H9 (cell line): ENCODE data around the gene PTPN3. TPM values are rescaled to one million over a fixed set of nuclear protein-coding genes. Genes with fewer than 3 reads are reported as not detected.
"Not testable (repeated sequence)": the region's sequence is repeated elsewhere in the genome, so short reads cannot be mapped to it uniquely, and the experiment has no call there.

Source experiments
- DNase-seq: peaks from one replicate; pipeline ENCODE4 v3.0.0-alpha.2; 2017
- H2AFZ ChIP-seq: one replicate; pipeline ENCODE4 v1.6.1; 2013; ENCODE audit warnings: mild to moderate bottlenecking, low read length, control low read depth, moderate library complexity
- H2AK5ac ChIP-seq: 2 replicates; pipeline ENCODE4 v1.6.1; 2013; ENCODE audit warnings: low read length, control low read depth, mixed read lengths; ENCODE audit not compliant: insufficient read length
- H2BK120ac ChIP-seq: one replicate; pipeline ENCODE4 v1.6.1; 2013; ENCODE audit warnings: low read depth, mild to moderate bottlenecking, low read length, control low read depth, inconsistent platforms; ENCODE audit not compliant: poor library complexity, severe bottlenecking
- H2BK12ac ChIP-seq: 2 replicates; pipeline ENCODE4 v1.6.1; 2013; ENCODE audit warnings: low read length, control low read depth, mixed read lengths, low read depth; ENCODE audit not compliant: insufficient read length
- H2BK15ac ChIP-seq: 2 replicates; pipeline ENCODE4 v1.6.1; 2013; ENCODE audit warnings: low read depth, low read length, control low read depth
- H2BK20ac ChIP-seq: one replicate; pipeline ENCODE4 v1.6.1; 2013; ENCODE audit warnings: low read depth, mild to moderate bottlenecking, low read length, control low read depth, inconsistent platforms; ENCODE audit not compliant: poor library complexity, severe bottlenecking
- H2BK5ac ChIP-seq: 2 replicates; pipeline ENCODE4 v1.6.1; 2013; ENCODE audit warnings: low read length, control low read depth, mixed read lengths; ENCODE audit not compliant: insufficient read length
- H3K14ac ChIP-seq: 2 replicates; pipeline ENCODE4 v1.6.1; 2013; ENCODE audit warnings: low read length, control low read depth; ENCODE audit not compliant: insufficient read depth
- H3K18ac ChIP-seq: 2 replicates; pipeline ENCODE4 v1.6.1; 2013; ENCODE audit warnings: low read depth, mild to moderate bottlenecking, mixed read lengths, low read length, control low read depth; ENCODE audit not compliant: insufficient read length
- H3K23ac ChIP-seq: 2 replicates; pipeline ENCODE4 v1.6.1; 2013; ENCODE audit warnings: low read length, control low read depth, mixed read lengths, low read depth; ENCODE audit not compliant: insufficient read length
- H3K23me2 ChIP-seq: 2 replicates; pipeline ENCODE4 v1.6.1; 2013; ENCODE audit warnings: low read depth, mild to moderate bottlenecking, mixed read lengths, low read length, control low read depth; ENCODE audit not compliant: insufficient read length, poor library complexity, severe bottlenecking
- H3K27ac ChIP-seq: 2 replicates; pipeline ENCODE4 v1.5.1; 2013; ENCODE audit warnings: low read length, control low read depth, mixed read lengths, low read depth; ENCODE audit not compliant: insufficient read length
- H3K27me3 ChIP-seq: 2 replicates; pipeline ENCODE4 v1.6.1; 2013; ENCODE audit warnings: low read length, control low read depth, inconsistent platforms; ENCODE audit not compliant: insufficient read depth
- H3K4ac ChIP-seq: 2 replicates; pipeline ENCODE4 v1.6.1; 2013; ENCODE audit warnings: low read depth, mild to moderate bottlenecking, control low read depth, inconsistent platforms, low read length, moderate library complexity
- H3K4me1 ChIP-seq: 2 replicates; pipeline ENCODE4 v1.6.1; 2013; ENCODE audit warnings: low read length, control low read depth, inconsistent platforms; ENCODE audit not compliant: insufficient read depth
- H3K4me2 ChIP-seq: 2 replicates; pipeline ENCODE4 v1.6.1; 2013; ENCODE audit warnings: low read length, control low read depth, mixed read lengths; ENCODE audit not compliant: insufficient read length, insufficient read depth
- H3K56ac ChIP-seq: 2 replicates; pipeline ENCODE4 v1.6.1; 2013; ENCODE audit warnings: low read depth, mild to moderate bottlenecking, mixed read lengths, low read length, control low read depth; ENCODE audit not compliant: insufficient read length
- H3K79me1 ChIP-seq: 2 replicates; pipeline ENCODE4 v1.6.1; 2013; ENCODE audit warnings: low read depth, mild to moderate bottlenecking, moderate library complexity, low read length, control low read depth, inconsistent platforms; ENCODE audit not compliant: insufficient read depth, poor library complexity, severe bottlenecking
- H3K79me2 ChIP-seq: 2 replicates; pipeline ENCODE4 v1.6.1; 2013; ENCODE audit warnings: low read length, control low read depth, inconsistent platforms; ENCODE audit not compliant: insufficient read depth
- H3K9ac ChIP-seq: 2 replicates; pipeline ENCODE4 v1.6.1; 2013; ENCODE audit warnings: low read length, control low read depth, mixed read lengths; ENCODE audit not compliant: insufficient read length; ENCODE audit errors: extremely low read depth
- H3K9me3 ChIP-seq: one replicate; pipeline ENCODE4 v1.6.1; 2013; ENCODE audit warnings: low read depth, low read length, inconsistent platforms; ENCODE audit not compliant: control insufficient read depth
- H3T11ph ChIP-seq: one replicate; pipeline ENCODE4 v1.6.1; 2013; ENCODE audit warnings: mild to moderate bottlenecking, low read length, control low read depth, inconsistent platforms
- H4K20me1 ChIP-seq: one replicate; pipeline ENCODE4 v1.6.1; 2013; ENCODE audit not compliant: control insufficient read depth, insufficient read length, insufficient read depth
- H4K5ac ChIP-seq: 2 replicates; pipeline ENCODE4 v1.6.1; 2013; ENCODE audit warnings: low read depth, mild to moderate bottlenecking, mixed read lengths, low read length, control low read depth; ENCODE audit not compliant: insufficient read length
- H4K8ac ChIP-seq: replicated peaks from 2 replicates; pipeline ENCODE4 v1.6.1; 2013; ENCODE audit warnings: low read length, control low read depth, mixed read lengths, low read depth; ENCODE audit not compliant: insufficient read length
- H4K91ac ChIP-seq: 2 replicates; pipeline ENCODE4 v1.6.1; 2013; ENCODE audit warnings: low read depth, mild to moderate bottlenecking, moderate library complexity, mixed read lengths, low read length, control low read depth; ENCODE audit not compliant: insufficient read length
- H3K27ac Mint-ChIP-seq, 3 experiments: 2 replicates in 2 of 3; 3 replicates in 1 of 3; pipeline ENCODE4 v1.8.0; 2020 to 2021; ENCODE audit warnings: mixed read lengths in 3 of 3, mild to moderate bottlenecking in 1 of 3, moderate library complexity in 1 of 3
- H3K27me3 Mint-ChIP-seq: 2 replicates; pipeline ENCODE4 v1.8.0; 2021; ENCODE audit warnings: low read depth, mild to moderate bottlenecking, moderate library complexity, mixed read lengths
- H3K36me3 Mint-ChIP-seq, 3 experiments: 2 replicates in 2 of 3; 3 replicates in 1 of 3; pipeline ENCODE4 v1.8.0; 2020 to 2021; ENCODE audit warnings: low read depth in 3 of 3, mixed read lengths in 3 of 3; ENCODE audit not compliant: insufficient read depth in 1 of 3
- H3K4me1 Mint-ChIP-seq, 2 experiments: 2 replicates each; pipeline ENCODE4 v1.8.0; 2020; ENCODE audit warnings: mixed read lengths in 2 of 2
- H3K4me3 Mint-ChIP-seq, 2 experiments: 2 replicates in 1 of 2; 3 replicates in 1 of 2; pipeline ENCODE4 v1.8.0; 2020 to 2021; ENCODE audit warnings: mild to moderate bottlenecking in 2 of 2, mixed read lengths in 2 of 2, moderate library complexity in 1 of 2
- H3K9me3 Mint-ChIP-seq, 2 experiments: 2 replicates in 1 of 2; 3 replicates in 1 of 2; pipeline ENCODE4 v1.8.0; 2020; ENCODE audit warnings: mild to moderate bottlenecking in 2 of 2, mixed read lengths in 2 of 2, moderate library complexity in 1 of 2
- WGBS: extraction: QIAGEN DNeasy Blood & Tissue Kit; methylation state at CpG from one replicate; pipeline ENCODE4 v1.1.7; 2013; ENCODE audit warnings: missing lambda C conversion rate, low lambda C conversion rate, mixed read lengths; ENCODE audit not compliant: insufficient read length; ENCODE audit errors: extremely low coverage; 5-methylcytosine and 5-hydroxymethylcytosine counted together
- total RNA-seq: library from RNA; stranded (reverse); gene quantifications from 2 replicates; pipeline ENCODE4 v1.2.1, GENCODE V29; 2021
- TF ChIP-seq, protein P1 (sequence below): fragments of 200-600 bp; sonication (generic); conservative IDR thresholded peaks from 3 replicates; pipeline ENCODE4 v1.8.0; 2021; ENCODE audit warnings: antibody characterized with exemption, mild to moderate bottlenecking

PTPN3 gene
- total RNA-seq, 1 experiment from 2014 or later, result 2.6 TPM

GRCh38 chr9:109341561-109341960 is 156.5 kb downstream of the PTPN3 start:
- H3K18ac ChIP-seq, result no peak overlapping the region
- no peak overlapping the region for H3K4me2 ChIP-seq
- H3K79me1 ChIP-seq, result no peaks in the 10 kb centered on the region
- no peak overlapping the region for H2BK15ac ChIP-seq
- peaks cover 5% of the 10 kb centered on the region; the same call in 1 of the 2 replicates for H3K4me1 ChIP-seq
- no peak overlapping the region for H4K91ac ChIP-seq
- no peak overlapping the region for H2BK20ac ChIP-seq
- Mint-ChIP-seq H3K27ac (no peak overlapping the region), H3K4me3 (no peak overlapping the region), H3K9me3 (no peaks in the 10 kb centered on the region; a peak in 1 of 5 replicates), H3K36me3 (no peaks in the 10 kb centered on the region), H3K27me3 (peaks cover 5% of the 10 kb centered on the region; the same call in 1 of the 2 replicates), H3K4me1 (peaks cover 10 to 13% of the 10 kb centered on the region in 2 experiments)
- no peak overlapping the region for H3K9ac ChIP-seq
- no peak for DNase-seq
- H3T11ph ChIP-seq, result no peak overlapping the region
- H3K23ac ChIP-seq, result no peak overlapping the region
- TF ChIP-seq, protein P1, sequence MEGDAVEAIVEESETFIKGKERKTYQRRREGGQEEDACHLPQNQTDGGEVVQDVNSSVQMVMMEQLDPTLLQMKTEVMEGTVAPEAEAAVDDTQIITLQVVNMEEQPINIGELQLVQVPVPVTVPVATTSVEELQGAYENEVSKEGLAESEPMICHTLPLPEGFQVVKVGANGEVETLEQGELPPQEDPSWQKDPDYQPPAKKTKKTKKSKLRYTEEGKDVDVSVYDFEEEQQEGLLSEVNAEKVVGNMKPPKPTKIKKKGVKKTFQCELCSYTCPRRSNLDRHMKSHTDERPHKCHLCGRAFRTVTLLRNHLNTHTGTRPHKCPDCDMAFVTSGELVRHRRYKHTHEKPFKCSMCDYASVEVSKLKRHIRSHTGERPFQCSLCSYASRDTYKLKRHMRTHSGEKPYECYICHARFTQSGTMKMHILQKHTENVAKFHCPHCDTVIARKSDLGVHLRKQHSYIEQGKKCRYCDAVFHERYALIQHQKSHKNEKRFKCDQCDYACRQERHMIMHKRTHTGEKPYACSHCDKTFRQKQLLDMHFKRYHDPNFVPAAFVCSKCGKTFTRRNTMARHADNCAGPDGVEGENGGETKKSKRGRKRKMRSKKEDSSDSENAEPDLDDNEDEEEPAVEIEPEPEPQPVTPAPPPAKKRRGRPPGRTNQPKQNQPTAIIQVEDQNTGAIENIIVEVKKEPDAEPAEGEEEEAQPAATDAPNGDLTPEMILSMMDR, result no peak
- H4K20me1 ChIP-seq, result no peaks in the 10 kb centered on the region
- H4K8ac ChIP-seq, result no peak overlapping the region
- WGBS, result no CpG with 5 or more reads among the region's 6 CpGs
- H3K56ac ChIP-seq, result no peak overlapping the region
- no peak overlapping the region for H3K27ac ChIP-seq
- no peaks in the 10 kb centered on the region for H3K27me3 ChIP-seq
- no peak overlapping the region for H3K4ac ChIP-seq
- H3K23me2 ChIP-seq, result no peaks in the 10 kb centered on the region
- H2AFZ ChIP-seq, result no peak overlapping the region
- no peaks in the 10 kb centered on the region for H3K9me3 ChIP-seq
- no peak overlapping the region for H2AK5ac ChIP-seq
- no peak overlapping the region for H2BK120ac ChIP-seq
- no peak overlapping the region for H2BK12ac ChIP-seq
- no peak overlapping the region for H4K5ac ChIP-seq
- H3K14ac ChIP-seq, result no peak overlapping the region
- no peak overlapping the region for H2BK5ac ChIP-seq
- H3K79me2 ChIP-seq, result no peaks in the 10 kb centered on the region

DNA sequence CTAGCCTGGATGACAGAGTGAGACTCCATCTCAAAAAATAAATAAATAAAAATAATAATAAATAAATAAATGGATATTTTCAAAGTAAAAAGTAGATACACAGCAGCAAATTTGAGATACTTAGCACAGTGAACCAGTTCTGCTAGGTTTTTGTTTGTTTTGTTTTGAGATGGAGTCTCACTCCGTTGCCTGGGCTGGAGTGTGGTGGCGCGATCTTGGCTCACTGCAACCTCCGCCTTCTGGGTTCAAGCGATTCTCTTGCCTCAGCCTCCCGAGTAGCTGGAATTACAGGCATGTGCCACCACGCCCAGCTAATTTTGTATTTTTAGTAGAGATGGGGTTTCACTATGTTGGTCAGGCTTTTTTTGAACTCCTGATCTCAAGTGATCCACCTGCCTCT is 157.1 kb downstream of the PTPN3 start:
- not testable (repeated sequence) for H2BK12ac ChIP-seq, H2BK120ac ChIP-seq, H3K79me1 ChIP-seq, H4K8ac ChIP-seq, H3K27me3 Mint-ChIP-seq, H3K9ac ChIP-seq, H4K5ac ChIP-seq, H3K4me2 ChIP-seq, H3K14ac ChIP-seq, H3K4ac ChIP-seq, H3K56ac ChIP-seq, H3K18ac ChIP-seq, H3K4me3 Mint-ChIP-seq, H3K27ac Mint-ChIP-seq, H3K23ac ChIP-seq, H3K9me3 Mint-ChIP-seq, H2AK5ac ChIP-seq, H3K27me3 ChIP-seq, H3K79me2 ChIP-seq, H2AFZ ChIP-seq, H4K91ac ChIP-seq, H3K23me2 ChIP-seq, H2BK5ac ChIP-seq, H3T11ph ChIP-seq, H4K20me1 ChIP-seq, H3K36me3 Mint-ChIP-seq, H2BK15ac ChIP-seq, H3K4me1 ChIP-seq, H3K9me3 ChIP-seq, H2BK20ac ChIP-seq, DNase-seq, H3K27ac ChIP-seq
- WGBS, result no CpG with 5 or more reads among the region's 7 CpGs
- H3K4me1 Mint-ChIP-seq, result peaks cover 10 to 13% of the 10 kb centered on the region in 2 experiments
